Caco-2 (cell line): ENCODE measurements around the gene SNN. TPM values are rescaled to one million over a fixed set of nuclear protein-coding genes. Genes with fewer than 3 reads are reported as not detected.

ENCODE experiments used
- BruUV-seq: library from RNA; stranded (reverse); fragments of 400-500 nt; replicated peaks from 2 replicates; lab custom pipeline; 2021; lab: Mats Ljungman, UMichigan
- CTCF ChIA-PET: fragments of 300-600 bp; sonication (Branson Sonifier 250); formaldehyde crosslinking; loops from one replicate; lab custom pipeline; 2022; ENCODE audit warnings: antibody characterized with exemption; lab: Charles Lee
- POLR2A ChIA-PET: fragments of 300-600 bp; sonication (Branson Sonifier 250); formaldehyde crosslinking; loops from one replicate; lab custom pipeline; 2022; ENCODE audit warnings: antibody characterized with exemption; lab: Charles Lee
- DNase-seq, 2 experiments: peaks; one replicate each; pipeline versions ENCODE4 v3.0.0 to v3.0.0-alpha.2; 2020 to 2022
- H3K27me3 ChIP-seq: replicated peaks from 2 replicates; pipeline ENCODE4 v1.6.0; 2011; ENCODE audit warnings: low read length; ENCODE audit not compliant: control insufficient read depth, insufficient read depth
- H3K36me3 ChIP-seq: 2 replicates; pipeline ENCODE4 v1.5.1; 2011; ENCODE audit warnings: low read length; ENCODE audit not compliant: control insufficient read depth, insufficient read depth
- H3K4me1 ChIP-seq: fragments of 250-450 bp; sonication (Bioruptor Pico); 2 replicates; pipeline ENCODE4 v1.5.1; 2020; ENCODE audit warnings: mild to moderate bottlenecking
- H3K4me3 ChIP-seq: 2 replicates; pipeline ENCODE4 v1.5.1; 2011; ENCODE audit warnings: low read depth, mild to moderate bottlenecking, control low read depth, low read length
- H3K9me3 ChIP-seq: fragments of 250-450 bp; sonication (Bioruptor Pico); 2 replicates; pipeline ENCODE4 v1.5.1; 2020; ENCODE audit warnings: mild to moderate bottlenecking, moderate library complexity
- H3K27ac Mint-ChIP-seq: one replicate; pipeline ENCODE4 v1.8.0; 2022; ENCODE audit warnings: mixed read lengths; ENCODE audit not compliant: unreplicated experiment
- H3K27me3 Mint-ChIP-seq: one replicate; pipeline ENCODE4 v1.8.0; 2022; ENCODE audit warnings: mixed read lengths; ENCODE audit not compliant: insufficient read depth, unreplicated experiment
- H3K36me3 Mint-ChIP-seq: one replicate; pipeline ENCODE4 v1.8.0; 2022; ENCODE audit warnings: mild to moderate bottlenecking, mixed read lengths; ENCODE audit not compliant: insufficient read depth, unreplicated experiment
- H3K4me1 Mint-ChIP-seq: one replicate; pipeline ENCODE4 v1.8.0; 2022; ENCODE audit warnings: low read depth, mixed read lengths; ENCODE audit not compliant: unreplicated experiment
- H3K4me3 Mint-ChIP-seq: one replicate; pipeline ENCODE4 v1.8.0; 2022; ENCODE audit warnings: mild to moderate bottlenecking, moderate library complexity, mixed read lengths; ENCODE audit not compliant: unreplicated experiment
- H3K9me3 Mint-ChIP-seq: one replicate; pipeline ENCODE4 v1.8.0; 2022; ENCODE audit warnings: mixed read lengths; ENCODE audit not compliant: unreplicated experiment
- CTCF ChIP-seq, 2 experiments: fragments of 200-600 bp in 1 of 2; IDR thresholded peaks; 1 replicate in 1 of 2; 2 replicates in 1 of 2; pipeline versions ENCODE4 v1.5.1 to v1.8.0; 2011 to 2022; ENCODE audit warnings: antibody characterized with exemption in 1 of 2, control low read depth in 1 of 2, inconsistent platforms in 1 of 2, low read depth in 1 of 2, low read length in 1 of 2, mild to moderate bottlenecking in 1 of 2, moderate library complexity in 1 of 2; ENCODE audit not compliant: insufficient read depth in 1 of 2, severe bottlenecking in 1 of 2, unreplicated experiment in 1 of 2
- intact Hi-C: fragments of 100-400 bp; cut with micrococcal nuclease; formaldehyde crosslinking; loops from one replicate; pipeline ENCODE4 v1.10.0; 2022; ENCODE audit not compliant: unreplicated experiment
- total RNA-seq: library from RNA; stranded (reverse); gene quantifications from 2 replicates; pipeline ENCODE4 v1.2.3, GENCODE V29; 2022

SNN gene
- total RNA-seq, 1 experiment from 2014 or later: 12.8 TPM

- BruUV-seq: no TSS peak
- DNase-seq: no peak
- Histone ChIP-seq H3K4me3 (no peak overlapping the region), H3K27me3 (no peaks in the 10 kb centered on the region), H3K4me1 (peaks cover 35% of the 10 kb centered on the region), H3K36me3 (no peaks in the 10 kb centered on the region), H3K9me3 (no peaks in the 10 kb centered on the region)
- intact Hi-C loops: no loop called here
- H3K27me3 Mint-ChIP-seq: no peaks in the 10 kb centered on the region
- peak overlapping the region; percentile 26 for H3K27ac Mint-ChIP-seq
- H3K9me3 Mint-ChIP-seq: no peaks in the 10 kb centered on the region
- H3K4me1 Mint-ChIP-seq: no peaks in the 10 kb centered on the region
- H3K4me3 Mint-ChIP-seq: no peak overlapping the region
- ChIA-PET POLR2A (no interaction called here), CTCF (interaction anchor here (0.6 kb wide), 1 partner anchor 710 kb away, joined by 3 read pairs; no protein-coding TSS in a partner anchor)
- no peak for TF ChIP-seq CTCF (IDR thresholded peaks at IDR 0.05; ENCODE audit: insufficient read depth in 1 of 2, low read depth in 1 of 2, low read length in 1 of 2, severe bottlenecking in 1 of 2, unreplicated experiment in 1 of 2)
- no peaks in the 10 kb centered on the region for H3K36me3 Mint-ChIP-seq
These were observed 38.9 kb upstream of the SNN start for GRCh38 chr16:11629071-11630030.

- H3K27me3 ChIP-seq: no peaks in the 10 kb centered on the region
- TF ChIP-seq CTCF (IDR thresholded peaks at IDR 0.05; ENCODE audit: insufficient read depth in 1 of 2, low read depth in 1 of 2, low read length in 1 of 2, severe bottlenecking in 1 of 2, unreplicated experiment in 1 of 2): no peak
- H3K4me3 Mint-ChIP-seq: no peak overlapping the region
- ChIA-PET CTCF (no interaction called here), POLR2A (no interaction called here)
- H3K9me3 Mint-ChIP-seq: no peaks in the 10 kb centered on the region
- H3K36me3 Mint-ChIP-seq: no peaks in the 10 kb centered on the region
- H3K4me3 ChIP-seq: no peak overlapping the region
- no peak for DNase-seq
- intact Hi-C loops: no loop called here
- BruUV-seq: no TSS peak
- H3K27me3 Mint-ChIP-seq: no peaks in the 10 kb centered on the region
- peaks cover 39% of the 10 kb centered on the region for H3K4me1 ChIP-seq
- H3K9me3 ChIP-seq: no peaks in the 10 kb centered on the region
- H3K27ac Mint-ChIP-seq: no peak overlapping the region
- no peaks in the 10 kb centered on the region for H3K36me3 ChIP-seq
- H3K4me1 Mint-ChIP-seq: no peaks in the 10 kb centered on the region
These were observed 38.0 kb upstream of the SNN start for GRCh38 chr16:11630046-11630767.

- Histone ChIP-seq H3K4me3 (no peak overlapping the region), H3K36me3 (no peaks in the 10 kb centered on the region), H3K4me1 (peaks cover 44% of the 10 kb centered on the region), H3K9me3 (no peaks in the 10 kb centered on the region), H3K27me3 (no peaks in the 10 kb centered on the region)
- POLR2A ChIA-PET: no interaction called here
- intact Hi-C loops: no loop called here
- DNase-seq: no peak
- no peak for TF ChIP-seq CTCF (IDR thresholded peaks at IDR 0.05; ENCODE audit: insufficient read depth in 1 of 2, low read depth in 1 of 2, low read length in 1 of 2, severe bottlenecking in 1 of 2, unreplicated experiment in 1 of 2)
- no TSS peak for BruUV-seq
- H3K9me3 Mint-ChIP-seq: no peaks in the 10 kb centered on the region
- no peak overlapping the region for H3K4me3 Mint-ChIP-seq
- CTCF ChIA-PET: no interaction called here
- no peaks in the 10 kb centered on the region for H3K36me3 Mint-ChIP-seq
- no peaks in the 10 kb centered on the region for H3K27me3 Mint-ChIP-seq
- H3K4me1 Mint-ChIP-seq: no peaks in the 10 kb centered on the region
- H3K27ac Mint-ChIP-seq: no peak overlapping the region
These were observed 37.5 kb upstream of the SNN start for GRCh38 chr16:11630768-11631056.
